ENCODE results near the gene ROR2.
"Not testable (repeated sequence)": the region's sequence is repeated elsewhere in the genome, so short reads cannot be mapped to it uniquely, and the experiment has no call there.

ROR2 gene

GRCh38 chr9:91659529-91660495, 290.2 kb downstream of the ROR2 start:
- DNase-seq = no peak

GRCh38 chr9:91658513-91659105, 291.4 kb downstream of the ROR2 start:
- no peak for DNase-seq

- DNase-seq = no peak
These were observed 292.5 kb downstream of the ROR2 start for GRCh38 chr9:91657501-91657900.

GRCh38 chr9:91655658-91656057, 294.4 kb downstream of the ROR2 start:
- no peak for DNase-seq

GRCh38 chr9:91655215-91655614, 294.8 kb downstream of the ROR2 start:
- no peak for DNase-seq

- no peak for DNase-seq
These were observed 295.5 kb downstream of the ROR2 start for GRCh38 chr9:91654527-91654926.

- no peak for DNase-seq
These were observed 302.7 kb downstream of the ROR2 start for GRCh38 chr9:91647371-91647770.

- DNase-seq = no peak
These were observed 303.3 kb downstream of the ROR2 start for GRCh38 chr9:91646702-91647101.

- DNase-seq = no peak
These were observed 305.6 kb downstream of the ROR2 start for GRCh38 chr9:91644433-91644832.

- DNase-seq = no peak
These were observed 306.4 kb downstream of the ROR2 start for GRCh38 chr9:91643481-91644077.

GRCh38 chr9:91642771-91643170, 307.3 kb downstream of the ROR2 start:
- DNase-seq = no peak

DNA sequence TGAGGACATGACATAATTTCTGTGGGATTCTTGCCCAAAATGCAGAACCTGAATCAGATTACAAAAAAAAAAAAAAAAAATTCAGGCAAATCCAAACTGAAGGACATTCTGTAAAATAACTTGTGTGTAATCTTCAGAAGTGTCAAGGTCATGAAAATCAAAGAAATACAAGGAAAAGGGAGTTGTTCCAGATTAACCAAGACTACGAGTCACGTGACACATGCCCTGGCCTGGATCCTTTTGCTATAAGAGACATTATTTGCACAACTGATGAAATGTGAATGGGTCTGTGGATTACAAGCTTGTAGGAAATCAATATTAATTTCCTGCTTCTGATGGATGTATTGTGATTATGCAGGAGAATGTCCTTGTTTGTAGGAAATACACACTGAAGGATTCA, 309.6 kb downstream of the ROR2 start:
- DNase-seq = no peak

DNA sequence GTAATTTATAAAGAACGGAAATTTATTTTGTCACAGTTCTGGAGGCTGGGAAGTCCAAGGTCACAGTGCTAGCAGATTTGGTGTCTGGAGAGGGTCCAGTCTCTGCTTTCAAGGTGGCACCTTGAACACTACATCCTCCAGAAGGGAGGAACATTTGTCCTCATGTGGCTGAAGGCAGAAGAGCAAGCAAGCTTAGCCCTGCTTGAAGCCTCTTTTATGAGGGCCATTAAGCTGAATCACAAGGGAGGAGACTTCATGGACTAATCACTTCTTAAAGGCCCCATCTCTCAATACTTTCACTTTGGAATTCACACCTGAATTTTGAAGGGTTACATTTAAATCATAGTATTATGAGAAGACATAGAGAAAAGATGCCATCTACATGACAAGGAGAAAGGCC, 311.0 kb downstream of the ROR2 start:
- no peak for DNase-seq

GRCh38 chr9:91634832-91635231, 315.2 kb downstream of the ROR2 start:
- not testable (repeated sequence) for DNase-seq

GRCh38 chr9:91629718-91630117, 320.3 kb downstream of the ROR2 start:
- DNase-seq = no peak

DNA sequence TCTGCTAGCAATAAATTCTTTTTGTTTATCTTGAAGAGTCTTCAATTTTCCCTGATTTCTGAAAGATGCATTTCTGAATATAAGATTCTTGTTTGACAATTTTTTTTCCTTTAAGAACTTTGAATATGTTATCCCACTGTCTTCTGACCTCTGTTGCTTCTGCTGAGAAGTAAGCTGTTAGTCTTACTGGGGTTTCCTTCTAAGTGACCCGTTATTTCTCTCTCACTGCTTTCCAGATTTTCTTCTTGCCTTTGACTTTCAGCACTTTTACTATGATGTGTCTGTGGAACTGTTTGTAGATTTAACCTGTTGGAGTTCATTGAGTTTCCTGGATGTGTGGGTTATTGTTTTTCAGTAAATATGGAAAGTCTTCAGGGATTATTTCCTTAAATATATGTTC, 321.1 kb downstream of the ROR2 start:
- no peak for DNase-seq

GRCh38 chr9:91625331-91625730, 324.7 kb downstream of the ROR2 start:
- DNase-seq = no peak

DNA sequence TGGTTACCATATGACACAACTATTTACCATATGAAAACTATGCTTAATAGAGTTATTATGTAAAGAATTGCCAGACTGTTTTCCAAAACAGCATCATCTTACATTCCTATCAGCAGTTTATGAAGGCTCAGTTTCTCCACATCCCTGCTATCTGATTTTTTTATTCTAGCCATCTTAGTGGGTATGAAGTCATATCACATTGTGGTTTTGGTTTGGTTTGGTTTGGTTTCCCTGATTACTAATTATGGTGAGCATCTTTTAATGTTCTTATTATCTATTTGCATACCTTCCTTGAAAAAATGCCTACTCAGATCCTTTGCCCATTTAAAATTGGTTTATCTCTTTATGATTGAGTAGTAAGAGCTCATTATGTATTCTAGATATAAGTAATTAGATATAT, 327.0 kb downstream of the ROR2 start:
- no peak for DNase-seq

DNA sequence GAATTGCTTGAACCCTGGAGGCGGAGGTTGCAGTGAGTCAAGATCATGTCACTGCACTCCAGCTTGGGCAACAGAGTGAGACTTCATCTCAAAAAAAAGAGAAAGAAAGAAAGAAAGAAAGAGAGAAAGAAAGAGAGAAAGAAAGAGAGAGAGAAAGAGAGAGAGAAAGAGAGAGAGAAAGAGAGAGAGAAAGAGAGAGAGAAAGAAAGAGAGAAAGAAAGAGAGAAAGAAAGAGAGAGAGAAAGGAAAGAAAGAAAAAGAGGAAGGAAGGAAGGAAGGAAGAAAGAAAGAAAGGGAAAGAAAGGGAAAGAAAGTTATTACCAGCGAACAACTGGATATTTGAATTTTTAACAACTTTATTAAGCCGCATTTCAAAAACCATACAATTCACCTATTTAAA, 327.9 kb downstream of the ROR2 start:
- not testable (repeated sequence) for DNase-seq

DNA sequence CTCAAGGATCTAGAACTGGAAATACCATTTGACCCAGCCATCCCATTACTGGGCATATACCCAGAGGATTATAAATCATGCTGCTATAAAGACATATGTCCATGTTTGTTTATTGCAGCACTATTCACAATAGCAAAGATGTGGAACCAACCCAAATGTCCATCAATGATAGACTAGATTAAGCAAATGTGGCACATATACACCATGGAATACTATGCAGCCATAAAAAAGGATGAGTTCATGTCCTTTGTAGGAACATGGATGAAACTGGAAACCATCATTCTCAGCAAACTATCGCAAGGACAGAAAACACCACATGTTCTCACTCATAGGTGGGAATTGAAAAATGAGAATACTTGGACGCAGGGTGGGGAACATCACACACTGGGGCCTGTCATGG, 336.0 kb downstream of the ROR2 start:
- DNase-seq = not testable (repeated sequence)

DNA sequence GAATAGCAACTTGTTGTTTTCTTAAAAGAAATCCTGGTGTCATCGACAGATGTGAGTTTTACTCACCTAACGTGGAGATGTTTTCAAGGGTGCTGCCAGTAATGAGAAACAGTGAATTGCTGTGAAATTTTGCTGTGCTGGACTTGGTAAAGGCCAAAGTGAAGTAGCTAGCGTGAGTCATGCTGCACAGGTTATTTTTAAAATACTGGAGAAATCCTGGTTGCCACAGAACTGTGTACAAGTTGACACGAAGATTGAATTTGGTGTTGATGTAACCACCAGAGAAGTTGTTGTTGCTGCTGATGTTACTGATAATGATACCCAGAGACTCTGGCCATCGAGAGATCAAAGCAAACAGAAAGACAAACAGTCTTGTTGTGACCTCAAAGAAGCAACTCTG, 338.4 kb downstream of the ROR2 start:
- no peak for DNase-seq

- DNase-seq = no peak
These were observed 343.6 kb downstream of the ROR2 start for GRCh38 chr9:91606255-91606995.

GRCh38 chr9:91604451-91605179, 345.4 kb downstream of the ROR2 start:
- no peak for DNase-seq
